Head of caudate nucleus (tissue), 42 donors: Measurements from ENCODE around the gene DTD2.
"Not testable (repeated sequence)": the region's sequence is repeated elsewhere in the genome, so short reads cannot be mapped to it uniquely, and the experiment has no call there.

ENCODE experiments used
- DNase-seq, 42 donors: peaks; one replicate each; pipeline versions ENCODE4 v3.0.0 to v3.0.0-alpha.2; 2020 to 2021; ENCODE audit warnings: mixed read lengths in 7 of 42
- intact Hi-C: fragments of 100-400 bp; cut with DNase I; formaldehyde crosslinking; loops from one replicate; pipeline ENCODE4 v1.15.0; 2022

Gene DTD2

DNA sequence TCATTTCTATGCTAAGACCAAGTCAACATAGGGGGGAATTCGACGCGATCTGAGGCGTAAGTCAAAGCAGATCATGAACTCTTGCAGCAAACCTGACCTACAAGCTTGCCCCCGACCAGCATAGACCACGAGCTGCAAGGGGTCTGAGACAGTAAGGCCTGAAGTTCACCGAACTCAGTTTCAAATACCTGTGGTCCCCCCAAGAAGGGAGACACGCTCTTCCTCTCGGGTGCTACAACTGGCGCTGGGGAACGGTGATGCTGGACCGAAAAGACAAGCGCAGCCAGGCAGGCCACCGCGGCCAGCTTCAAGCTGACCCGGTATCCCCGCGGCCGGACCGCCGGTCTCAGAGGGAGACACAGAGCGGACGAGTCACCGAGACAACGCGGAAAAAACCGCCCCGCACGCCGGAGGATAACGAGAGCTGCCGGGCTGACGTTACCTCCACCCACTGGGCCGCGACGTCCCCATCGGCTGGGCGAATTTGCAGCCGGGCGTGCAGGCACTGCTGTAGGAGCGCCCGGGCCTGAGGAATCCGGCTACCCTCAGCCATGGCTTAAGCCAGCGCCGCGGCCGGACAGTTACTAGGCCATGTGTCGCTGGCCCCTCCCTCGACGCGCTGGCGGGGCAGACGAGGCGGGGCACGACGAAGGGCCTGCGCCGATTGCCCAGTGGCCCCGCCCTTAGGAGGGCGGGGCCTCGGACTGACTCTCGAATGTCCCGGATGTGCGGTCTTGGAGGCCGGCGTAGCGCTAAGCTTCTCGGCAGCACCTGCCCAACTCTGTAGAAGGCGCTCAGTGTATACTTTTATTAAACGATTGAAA, at the start of gene DTD2:
Gene DTD2 (minus strand): TSS at position 666 of the 824 bp plus-strand sequence. CDS start 113 bp downstream, at position 553.
- peak; percentile 92 to 99 (median 96) for DNase-seq
- intact Hi-C loops, result loop anchor here (1.0 kb wide), 1 partner anchor 37 kb away; the partner anchor contains the start of gene HEATR5A

DNA sequence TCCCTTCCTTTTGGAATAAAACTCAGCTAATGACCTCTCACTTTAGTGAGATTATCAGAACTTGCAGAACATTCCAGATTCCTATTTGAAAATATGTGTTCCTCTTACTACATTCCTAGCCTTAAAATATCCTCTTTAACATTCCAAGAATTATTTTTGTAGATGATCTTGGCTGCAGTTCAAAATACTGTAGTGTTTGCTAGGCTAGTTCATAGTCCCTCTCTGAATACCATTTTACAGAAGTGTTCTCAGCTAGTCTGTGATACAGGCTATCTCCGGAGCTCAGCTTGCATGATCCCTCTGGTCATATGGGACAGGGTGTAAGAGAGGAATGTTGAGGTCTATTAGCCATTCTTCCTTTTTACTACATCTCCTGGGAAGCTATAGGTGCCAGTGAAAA, 48.1 kb upstream of the DTD2 start:
- intact Hi-C loops, result loop anchor here (5.0 kb wide), 1 partner anchor 742 kb away; no protein-coding TSS in a partner anchor

DNA sequence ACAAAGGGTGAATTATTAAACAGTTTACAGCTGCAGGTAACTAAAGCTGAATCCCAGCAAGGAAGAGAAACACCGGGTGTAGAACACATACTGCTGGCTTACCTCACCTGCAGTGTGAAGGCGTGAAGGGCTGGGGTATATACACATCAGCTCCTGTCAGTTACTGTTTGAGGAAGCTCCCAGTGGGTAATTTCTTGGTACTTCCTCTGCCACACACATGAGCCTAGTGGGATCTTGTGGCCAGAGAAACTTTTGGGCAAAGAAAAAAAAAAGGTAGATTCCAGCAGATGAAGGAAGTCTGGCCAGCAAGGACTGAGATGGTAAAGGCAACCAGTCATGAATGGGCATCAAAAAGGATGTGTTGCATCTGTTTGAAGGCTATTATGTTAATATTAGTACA, 44.6 kb upstream of the DTD2 start:
- DNase-seq, result no peak
- intact Hi-C loops, result no loop called here

More for the DNA sequence above, 48.1 kb upstream of the DTD2 start:
- DNase-seq, result no peak

DNA sequence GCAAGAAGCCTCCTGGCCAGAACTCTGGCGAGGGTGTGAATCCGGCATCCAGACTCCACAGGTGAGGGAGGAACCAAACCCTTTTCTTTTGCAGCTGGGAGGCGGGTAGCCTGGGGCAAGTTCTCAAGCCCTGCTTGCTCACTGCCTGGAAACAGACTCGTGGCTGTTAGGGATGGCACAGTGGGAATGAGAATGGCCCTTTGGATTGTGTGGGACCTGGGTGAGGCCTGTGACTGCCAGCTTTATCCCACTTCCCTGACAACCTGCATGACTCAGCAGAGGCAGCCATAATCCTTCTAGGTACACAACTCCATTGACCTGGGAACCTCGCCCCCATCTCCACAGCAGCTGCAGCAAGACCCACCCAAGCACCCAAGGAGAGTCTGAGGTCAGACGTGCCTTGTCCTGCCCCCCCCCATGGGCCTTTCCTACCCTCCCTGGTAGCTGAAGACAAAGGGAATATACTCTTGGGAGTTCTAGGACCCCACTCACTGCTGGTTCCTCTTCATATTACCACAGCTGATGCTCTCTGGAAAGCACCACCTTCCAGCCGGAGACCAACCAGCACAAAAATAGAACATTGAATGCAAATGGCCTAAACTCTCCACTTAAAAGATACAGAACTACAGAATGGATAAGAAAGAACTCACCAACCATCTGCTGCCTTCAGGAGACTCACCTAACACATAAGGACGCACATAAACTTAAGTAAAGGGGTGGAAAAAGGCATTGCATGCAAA, 35.6 kb upstream of the DTD2 start:
- intact Hi-C loops, result no loop called here
- DNase-seq, result no peak

DNA sequence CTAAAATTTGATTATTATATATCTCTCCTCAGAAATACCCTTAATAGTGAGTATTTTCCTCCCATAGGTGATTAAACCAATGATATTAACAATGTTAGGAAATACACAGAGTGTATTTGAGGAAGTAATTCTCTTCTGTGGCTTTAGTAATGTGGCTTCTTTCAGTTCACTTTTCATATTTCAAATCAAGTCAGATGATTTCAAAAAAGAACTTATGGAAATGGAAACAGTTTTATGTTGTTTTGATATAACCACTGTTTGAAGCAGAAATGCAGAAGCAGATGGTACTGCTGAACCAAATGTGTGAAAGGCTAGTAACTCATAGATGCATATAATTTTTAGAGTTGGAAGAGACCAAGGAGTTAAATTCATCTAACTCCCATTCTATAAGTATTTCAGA, 32.4 kb upstream of the DTD2 start:
- intact Hi-C loops, result no loop called here
- DNase-seq, result no peak

DNA sequence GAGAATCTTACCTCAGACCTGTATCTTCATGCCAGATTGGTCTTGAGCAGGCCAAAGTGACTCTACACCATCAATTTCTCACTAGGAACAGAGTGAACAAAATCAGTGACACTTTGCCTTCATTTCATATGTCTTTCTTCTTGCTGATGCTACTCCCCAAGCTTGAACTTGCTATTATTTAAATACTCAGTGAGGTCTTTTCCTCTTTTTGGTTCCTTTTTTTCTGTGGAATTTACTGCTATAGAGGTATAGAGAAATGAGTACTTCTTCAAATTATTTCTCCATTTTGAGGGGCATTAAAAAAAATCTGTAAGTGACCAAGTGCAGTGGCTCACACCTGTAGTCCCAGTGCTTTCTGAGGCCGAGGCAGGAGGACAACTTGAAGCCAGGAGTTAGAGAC, 30.6 kb upstream of the DTD2 start, which contains the start of gene GPR33:
Gene GPR33 (minus strand): TSS at position 154 of the 400 bp plus-strand sequence. CDS start 4,074 bp downstream, outside the sequence.
- no peak for DNase-seq
- intact Hi-C loops, result no loop called here

DNA sequence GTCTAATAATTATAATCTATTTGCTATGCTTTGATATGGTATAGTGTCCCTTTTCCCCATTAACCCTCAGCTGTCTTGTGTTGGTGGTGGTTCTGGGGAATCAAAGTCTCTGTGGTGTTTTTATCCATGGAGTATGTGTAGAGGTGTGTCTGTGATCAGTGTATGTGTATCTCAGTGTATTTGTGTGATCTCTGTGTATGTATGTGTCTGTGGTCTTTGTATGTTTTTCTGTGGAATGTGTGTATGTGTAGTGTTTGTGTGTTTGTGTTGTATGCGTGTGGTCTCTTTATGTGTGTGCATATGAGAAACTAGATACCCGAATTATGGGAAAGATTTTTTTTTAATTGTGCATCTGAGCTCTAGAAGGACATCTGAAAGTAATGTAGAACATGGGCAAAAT, 29.5 kb upstream of the DTD2 start:
- intact Hi-C loops, result no loop called here
- no peak for DNase-seq

DNA sequence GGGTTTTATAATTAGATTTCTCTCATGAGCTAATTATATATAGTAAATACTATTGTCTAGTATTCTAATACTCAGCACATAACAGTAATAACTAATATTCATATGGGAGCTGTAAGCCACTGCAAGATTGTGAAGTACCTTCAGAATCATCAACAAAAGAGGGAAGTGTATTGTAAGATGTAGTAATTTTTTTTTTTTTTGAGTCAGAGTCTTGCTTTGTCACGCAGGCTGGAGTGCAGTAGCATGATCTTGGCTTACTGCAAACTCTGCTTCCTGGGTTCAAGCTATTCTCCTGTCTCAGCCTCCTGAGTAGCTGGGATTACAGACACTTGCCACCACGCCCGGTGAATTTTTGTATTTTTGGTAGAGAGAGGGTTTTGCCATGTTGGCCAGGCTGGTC, 27.4 kb upstream of the DTD2 start:
- no peak for DNase-seq
- intact Hi-C loops, result no loop called here

DNA sequence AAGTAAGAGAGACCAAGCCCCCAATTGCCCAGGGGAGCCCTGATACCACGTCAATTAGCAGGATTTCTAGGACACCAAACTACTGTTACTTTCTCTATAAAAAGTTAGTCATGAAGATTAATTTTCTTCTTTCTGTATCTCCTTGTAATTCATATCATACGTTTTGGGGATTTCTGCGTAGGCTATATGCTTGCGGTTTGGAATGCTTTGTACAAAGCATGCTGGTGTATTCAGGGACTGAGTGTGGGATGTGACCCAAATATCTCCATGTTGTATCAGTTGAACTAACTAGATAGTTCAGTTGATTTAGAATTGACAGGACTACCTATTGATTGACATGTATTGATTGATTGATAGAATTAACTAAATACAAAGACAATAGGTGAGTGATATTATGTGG, 22.9 kb upstream of the DTD2 start:
- DNase-seq, result no peak

DNA sequence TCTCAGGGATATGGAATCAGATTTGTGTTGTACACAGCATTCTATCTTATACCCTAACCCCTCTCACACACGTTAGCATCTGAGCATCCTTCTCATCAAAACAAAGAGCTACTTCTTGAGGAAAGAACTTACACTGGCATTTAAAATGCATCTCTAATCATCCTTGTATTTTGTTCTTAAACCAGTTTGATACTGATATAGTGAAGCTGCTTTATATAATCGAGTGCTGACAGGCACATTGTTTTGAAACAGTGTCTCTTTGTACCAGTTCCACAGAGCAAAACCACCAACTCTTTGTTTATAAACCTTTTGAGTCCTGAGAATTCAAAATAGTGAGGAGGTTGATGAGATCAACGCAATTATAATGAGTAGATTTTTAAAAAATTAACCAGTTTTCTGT, 21.7 kb upstream of the DTD2 start:
- DNase-seq, result peak in 6 of 42 donors; percentile 9 to 59 (median 32)

More for the DNA sequence above, 22.9 kb upstream of the DTD2 start:
- intact Hi-C loops, result no loop called here

DNA sequence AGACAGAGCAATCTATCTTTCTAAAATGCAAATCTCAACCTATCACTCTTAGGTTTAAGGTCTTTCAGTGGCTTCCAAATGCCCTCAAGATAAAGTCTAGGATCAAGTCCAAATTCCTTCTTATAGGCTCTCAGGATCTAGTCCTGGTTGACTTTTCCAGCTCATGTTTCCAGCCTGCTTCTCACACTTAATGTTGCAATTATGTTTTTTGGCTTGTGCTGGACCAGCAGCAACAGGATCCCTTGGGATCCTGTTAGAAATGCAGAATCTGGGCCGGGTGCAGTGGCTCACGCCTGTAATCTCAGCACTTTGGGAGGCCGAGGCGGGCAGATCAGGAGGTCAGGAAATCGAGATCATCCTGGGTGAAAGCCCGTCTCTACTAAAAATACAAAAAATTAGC, 19.9 kb upstream of the DTD2 start:
- no peak for DNase-seq
- intact Hi-C loops, result no loop called here

More for the DNA sequence above, 21.7 kb upstream of the DTD2 start:
- intact Hi-C loops, result no loop called here

DNA sequence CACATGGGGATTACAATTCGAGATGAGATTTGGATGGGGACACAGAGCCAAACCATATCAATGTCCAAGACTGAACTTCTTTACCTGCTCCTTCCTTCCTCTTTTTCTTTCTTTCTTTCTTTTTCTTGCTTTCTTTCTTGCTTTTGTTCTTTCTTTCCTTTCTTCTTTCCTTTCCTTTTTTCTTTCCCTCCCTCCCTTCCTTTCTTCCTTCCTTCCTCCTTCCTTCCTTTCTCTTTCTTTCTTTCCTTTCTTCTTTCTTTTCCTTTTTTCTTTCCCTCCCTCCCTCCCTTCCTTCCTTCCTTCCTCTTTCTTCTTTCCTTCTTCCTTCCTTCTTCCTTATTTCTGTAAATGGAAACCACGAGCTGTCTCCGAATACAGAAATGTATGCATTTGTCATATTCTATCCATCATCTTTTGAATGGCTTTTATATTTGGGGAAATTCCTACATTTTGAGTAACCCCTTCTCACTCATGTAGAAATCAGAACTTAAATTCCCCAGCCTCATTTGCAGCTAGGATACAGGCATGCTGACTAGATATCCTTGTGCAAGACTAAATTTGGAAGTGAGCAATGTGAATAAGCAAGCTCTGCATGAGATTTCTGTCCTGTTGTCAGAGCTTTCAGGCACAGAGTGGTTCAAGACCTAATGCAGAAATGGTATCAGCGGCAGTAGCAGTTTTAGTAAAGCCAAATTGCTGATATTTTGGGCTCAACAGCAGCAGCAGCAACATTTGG, 19.0 kb upstream of the DTD2 start:
- intact Hi-C loops, result no loop called here

DNA sequence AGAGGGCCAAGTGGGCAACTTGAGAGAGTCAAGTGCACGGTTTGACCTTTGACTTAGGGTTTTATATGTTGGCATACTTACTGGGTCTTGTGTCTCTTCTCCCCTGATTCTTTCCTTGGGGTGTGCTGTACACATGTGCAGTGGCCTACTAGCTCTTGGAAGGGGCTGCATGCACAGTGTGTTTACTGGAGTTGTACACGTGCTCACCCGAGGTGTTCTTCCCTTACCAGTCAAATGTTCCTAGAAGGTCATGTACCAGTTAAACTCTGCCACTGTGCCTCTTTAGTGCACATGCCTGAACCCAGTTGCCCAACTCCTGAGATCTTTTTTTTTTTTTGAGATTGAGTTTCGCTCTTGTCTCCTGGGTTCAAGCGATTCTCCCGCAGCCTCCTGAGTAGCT, 9.2 kb upstream of the DTD2 start:
- no peak for DNase-seq
- intact Hi-C loops, result no loop called here

More for the DNA sequence above, 19.0 kb upstream of the DTD2 start:
- DNase-seq, result no peak

DNA sequence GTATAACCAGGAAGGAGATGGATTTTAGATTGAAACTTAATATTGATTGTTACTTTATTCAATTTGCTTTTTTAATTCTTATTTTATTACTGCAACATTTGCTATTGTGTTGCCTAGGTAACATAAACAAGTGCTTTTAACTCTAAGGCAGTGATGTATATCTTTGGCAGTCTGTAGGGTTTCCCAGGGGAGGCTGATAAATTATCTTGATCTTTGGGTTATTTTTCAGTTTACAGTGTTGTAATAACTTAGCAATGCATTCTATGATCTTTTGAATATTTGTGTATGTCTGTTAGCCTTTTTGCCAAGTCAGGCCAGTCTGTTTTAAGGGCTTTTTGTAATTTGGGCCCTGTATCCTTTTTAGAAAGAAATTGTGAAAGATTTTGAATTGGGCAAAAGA, 7.8 kb upstream of the DTD2 start:
- intact Hi-C loops, result no loop called here
- no peak for DNase-seq

DNA sequence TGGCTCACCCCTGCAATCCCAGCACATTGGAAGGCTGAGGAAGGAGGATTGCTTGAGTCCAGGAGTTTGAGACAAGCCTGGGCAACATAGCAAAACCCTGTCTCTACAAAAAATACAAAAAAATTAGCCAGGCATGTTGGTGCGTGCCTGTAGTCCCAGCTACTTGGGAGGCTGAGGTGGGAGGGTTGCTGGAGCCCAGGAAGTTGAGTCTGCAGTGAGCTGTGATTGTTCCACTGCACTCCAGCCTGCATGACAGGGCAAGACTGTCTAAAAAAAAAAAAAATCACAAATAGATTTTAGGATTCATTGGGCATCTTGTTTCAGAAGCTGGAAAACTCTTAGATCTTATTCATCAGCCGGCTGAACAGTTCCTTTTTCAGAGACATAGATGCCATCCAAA, 5.1 kb upstream of the DTD2 start:
- intact Hi-C loops, DNase-seq: not testable (repeated sequence)

DNA sequence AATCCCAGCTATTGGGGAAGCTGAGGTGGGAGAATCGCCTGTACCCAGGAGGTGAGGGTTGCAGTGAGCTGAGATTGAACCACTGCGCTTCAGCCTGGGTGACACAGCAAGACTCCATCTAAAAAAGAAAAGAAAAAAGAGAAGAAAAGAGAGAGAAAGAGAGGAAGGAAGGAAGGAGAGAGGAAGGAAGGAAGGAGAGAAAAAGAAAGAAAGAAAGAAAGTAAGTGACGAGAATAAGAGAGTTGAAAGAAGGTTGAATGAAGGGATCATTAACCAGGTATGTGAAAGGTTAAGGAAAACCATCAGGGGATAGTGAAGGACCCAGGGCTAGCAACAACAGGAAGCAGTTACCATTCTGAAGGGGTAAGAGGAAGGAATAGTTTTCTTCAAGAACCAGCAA, 4.2 kb upstream of the DTD2 start:
- intact Hi-C loops, result no loop called here

DNA sequence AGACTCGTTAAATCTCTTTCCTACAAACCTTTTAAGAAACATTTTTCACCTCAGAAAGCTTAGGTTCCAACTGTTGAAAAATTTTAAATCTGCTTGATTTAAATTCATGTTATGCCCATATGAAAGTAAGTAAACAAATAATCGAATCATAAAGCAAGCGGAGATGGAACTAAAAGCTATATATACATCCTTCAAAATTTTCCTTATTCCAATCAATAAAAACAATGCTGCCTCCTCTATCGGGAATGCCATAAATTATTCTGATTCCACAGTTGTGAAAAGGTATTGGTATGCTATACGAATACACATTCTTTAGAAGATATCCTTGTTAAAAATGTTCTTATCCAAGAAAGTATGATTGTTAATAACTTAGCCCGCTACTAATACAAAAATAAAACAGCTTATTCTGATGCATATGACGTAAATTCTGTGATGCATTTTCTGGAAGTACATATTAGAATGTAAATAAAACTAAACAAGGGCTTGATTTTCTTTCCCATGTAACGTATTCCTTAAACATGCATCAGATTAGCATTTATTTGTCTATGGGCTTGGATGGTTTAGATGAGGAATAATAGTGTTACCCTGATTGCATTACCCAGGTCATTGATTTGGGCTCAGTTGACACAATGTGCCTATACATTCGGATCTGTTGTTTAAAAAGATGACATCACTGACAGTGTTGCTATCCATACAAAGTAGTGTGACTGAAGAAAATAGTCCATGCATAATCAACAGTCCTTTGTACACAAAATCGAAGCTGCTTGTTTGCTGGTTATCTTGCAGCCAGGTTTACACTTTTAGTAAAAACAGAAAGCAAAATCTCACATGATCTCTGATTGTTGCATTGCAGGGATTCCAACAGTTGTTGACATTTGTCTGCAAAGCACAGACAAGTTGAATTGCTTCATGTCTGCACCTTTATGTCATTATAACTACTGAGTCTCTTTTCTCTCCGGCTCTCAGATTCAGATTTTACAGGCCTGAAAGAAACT, 656 bp upstream of the DTD2 start:
- intact Hi-C loops, result loop anchor here (1.0 kb wide), 1 partner anchor 38 kb away; the partner anchor contains the start of gene HEATR5A
- peak in 1 of 42 donors; percentile 4 for DNase-seq

More for the DNA sequence above, 4.2 kb upstream of the DTD2 start:
- no peak for DNase-seq

DNA sequence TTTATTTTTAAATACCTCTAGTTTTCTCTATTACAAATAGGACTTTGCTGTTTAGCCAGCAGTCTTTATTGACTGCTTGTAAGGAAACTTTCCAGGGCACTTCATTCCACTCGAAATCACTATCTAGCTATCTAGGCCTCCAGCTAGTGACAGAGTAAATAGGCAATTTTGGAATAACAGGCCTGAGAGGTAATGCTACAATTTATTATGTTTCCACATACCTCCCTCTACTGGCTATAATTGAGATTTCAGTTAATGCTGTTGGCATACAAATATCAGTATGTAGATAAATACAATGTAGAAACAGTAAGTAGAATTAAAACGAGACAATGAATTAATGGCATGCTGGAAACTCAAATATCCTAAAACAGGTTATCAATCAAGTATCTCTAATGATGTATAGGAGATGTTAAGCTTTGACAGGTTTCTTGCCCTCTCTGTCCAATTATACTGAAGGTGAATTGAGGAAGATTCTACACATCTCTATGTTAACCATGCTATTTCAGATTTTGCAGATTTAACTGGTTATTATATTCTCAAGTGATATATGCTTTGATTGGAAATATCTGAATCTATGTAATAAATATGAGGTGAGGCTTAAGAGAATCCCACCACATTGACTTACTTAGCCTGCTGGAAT, 7.2 kb downstream of the DTD2 start:
- DNase-seq, result no peak

More for the DNA sequence above, 7.2 kb downstream of the DTD2 start:
- intact Hi-C loops, result no loop called here
